ENCODE measurements around the gene MAP3K14. TPM values are rescaled to one million over a fixed set of nuclear protein-coding genes. Genes with fewer than 3 reads are reported as not detected.

Gene MAP3K14
- total RNA-seq, 6 experiments from 2014 or later, result 5.6 to 8.8 (median 6.6) TPM

DNA sequence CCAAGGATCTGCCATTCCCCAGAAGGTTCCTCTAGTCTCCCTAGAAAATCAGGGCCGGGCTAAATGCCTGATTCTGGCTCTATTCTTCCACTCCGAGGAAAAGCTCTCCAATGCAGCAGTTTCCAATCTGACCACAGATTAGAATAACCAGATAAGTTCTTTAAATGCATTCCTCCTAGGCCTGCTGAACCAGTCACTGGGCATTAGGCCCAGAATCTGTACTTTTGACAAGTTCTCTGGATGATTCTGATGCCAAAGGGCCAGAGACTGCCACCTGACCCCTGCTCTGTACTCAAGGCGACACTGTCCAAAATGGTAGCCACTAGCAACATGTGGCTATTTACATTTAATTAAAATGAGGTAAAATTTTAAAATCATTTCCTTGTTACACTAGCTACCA is 22.3 kb downstream of the MAP3K14 start:
- peak overlapping the region; percentile 92 for H3K27ac Mint-ChIP-seq
- TF ChIP-seq, protein P1, sequence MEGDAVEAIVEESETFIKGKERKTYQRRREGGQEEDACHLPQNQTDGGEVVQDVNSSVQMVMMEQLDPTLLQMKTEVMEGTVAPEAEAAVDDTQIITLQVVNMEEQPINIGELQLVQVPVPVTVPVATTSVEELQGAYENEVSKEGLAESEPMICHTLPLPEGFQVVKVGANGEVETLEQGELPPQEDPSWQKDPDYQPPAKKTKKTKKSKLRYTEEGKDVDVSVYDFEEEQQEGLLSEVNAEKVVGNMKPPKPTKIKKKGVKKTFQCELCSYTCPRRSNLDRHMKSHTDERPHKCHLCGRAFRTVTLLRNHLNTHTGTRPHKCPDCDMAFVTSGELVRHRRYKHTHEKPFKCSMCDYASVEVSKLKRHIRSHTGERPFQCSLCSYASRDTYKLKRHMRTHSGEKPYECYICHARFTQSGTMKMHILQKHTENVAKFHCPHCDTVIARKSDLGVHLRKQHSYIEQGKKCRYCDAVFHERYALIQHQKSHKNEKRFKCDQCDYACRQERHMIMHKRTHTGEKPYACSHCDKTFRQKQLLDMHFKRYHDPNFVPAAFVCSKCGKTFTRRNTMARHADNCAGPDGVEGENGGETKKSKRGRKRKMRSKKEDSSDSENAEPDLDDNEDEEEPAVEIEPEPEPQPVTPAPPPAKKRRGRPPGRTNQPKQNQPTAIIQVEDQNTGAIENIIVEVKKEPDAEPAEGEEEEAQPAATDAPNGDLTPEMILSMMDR (IDR thresholded peaks at IDR 0.05), result no peak
- peaks cover 1% of the 10 kb centered on the region for H3K27me3 Mint-ChIP-seq (ENCODE audit: insufficient read depth)
- DNase-seq, result peak; percentile 88
- H3K36me3 Mint-ChIP-seq (ENCODE audit: low read depth), result peaks cover 37% of the 10 kb centered on the region
- peaks cover 89% of the 10 kb centered on the region for H3K4me1 Mint-ChIP-seq (ENCODE audit: low read depth)
- peak overlapping the region; percentile 59 for H3K4me3 Mint-ChIP-seq
- H3K9me3 Mint-ChIP-seq, result no peaks in the 10 kb centered on the region

- H3K9me3 Mint-ChIP-seq, result no peaks in the 10 kb centered on the region
- TF ChIP-seq, protein P1 (IDR thresholded peaks at IDR 0.05), result peak; percentile 59
- peak; percentile 91 for DNase-seq
- peak overlapping the region; percentile 59 for H3K4me3 Mint-ChIP-seq
- H3K4me1 Mint-ChIP-seq (ENCODE audit: low read depth), result peaks cover 80% of the 10 kb centered on the region
- H3K27me3 Mint-ChIP-seq (ENCODE audit: insufficient read depth), result peaks cover 1% of the 10 kb centered on the region
- H3K36me3 Mint-ChIP-seq (ENCODE audit: low read depth), result peaks cover 39% of the 10 kb centered on the region
- peak overlapping the region; percentile 92 for H3K27ac Mint-ChIP-seq
Observed at GRCh38 chr17:45293413-45294211, 23.2 kb downstream of the MAP3K14 start.

GRCh38 chr17:45292696-45293412 is 24.0 kb downstream of the MAP3K14 start:
- Mint-ChIP-seq H3K4me3 (peak overlapping the region; percentile 59), H3K36me3 (ENCODE audit: low read depth) (peaks cover 34% of the 10 kb centered on the region), H3K27ac (peak overlapping the region; percentile 92), H3K9me3 (no peaks in the 10 kb centered on the region), H3K27me3 (ENCODE audit: insufficient read depth) (peaks cover 1% of the 10 kb centered on the region), H3K4me1 (ENCODE audit: low read depth) (peaks cover 72% of the 10 kb centered on the region)
- TF ChIP-seq, protein P1 (IDR thresholded peaks at IDR 0.05), result no peak
- no peak for DNase-seq

GRCh38 chr17:45291171-45291805 is 25.5 kb downstream of the MAP3K14 start:
- H3K36me3 Mint-ChIP-seq (ENCODE audit: low read depth), result peaks cover 29% of the 10 kb centered on the region
- TF ChIP-seq, protein P1 (IDR thresholded peaks at IDR 0.05), result no peak
- peaks cover 1% of the 10 kb centered on the region for H3K27me3 Mint-ChIP-seq (ENCODE audit: insufficient read depth)
- H3K27ac Mint-ChIP-seq, result no peak overlapping the region
- peaks cover 58% of the 10 kb centered on the region for H3K4me1 Mint-ChIP-seq (ENCODE audit: low read depth)
- H3K4me3 Mint-ChIP-seq, result no peak overlapping the region
- no peak for DNase-seq
- no peaks in the 10 kb centered on the region for H3K9me3 Mint-ChIP-seq

- DNase-seq, result no peak
- TF ChIP-seq, protein P1 (IDR thresholded peaks at IDR 0.05), result no peak
- Mint-ChIP-seq H3K27me3 (ENCODE audit: insufficient read depth) (peaks cover 1% of the 10 kb centered on the region), H3K9me3 (no peaks in the 10 kb centered on the region), H3K4me1 (ENCODE audit: low read depth) (peaks cover 48% of the 10 kb centered on the region), H3K27ac (no peak overlapping the region), H3K36me3 (ENCODE audit: low read depth) (peaks cover 30% of the 10 kb centered on the region), H3K4me3 (no peak overlapping the region)
Observed at GRCh38 chr17:45290269-45290765, 26.5 kb downstream of the MAP3K14 start.
